SK-N-MC (cell line): ENCODE results near the gene PSMB4.

Experiments
- EZH2 ChIP-seq: fragments of 200-600 bp; sonication (generic); IDR thresholded peaks from one replicate; pipeline ENCODE4 v1.6.1; 2017; ENCODE audit warnings: antibody characterized with exemption
- FOXP2 ChIP-seq: optimal IDR thresholded peaks from 2 replicates; pipeline ENCODE3; 2011; ENCODE audit warnings: mild to moderate bottlenecking, moderate library complexity; ENCODE audit not compliant: insufficient read depth; ENCODE audit errors: extremely low read length, control extremely low read depth
- POLR2AphosphoS5 ChIP-seq: IDR thresholded peaks from 2 replicates; pipeline ENCODE4 v1.6.1; 2012; ENCODE audit warnings: mild to moderate bottlenecking, low read depth, low read length, borderline replicate concordance

GRCh38 chr1:151408891-151409290 is 9.5 kb downstream of the PSMB4 start:
- TF ChIP-seq POLR2AphosphoS5 (no peak), EZH2 (no peak), FOXP2 (no peak)
